K562 (cell line): ENCODE measurements around the gene KISS1. TPM values are rescaled to one million over a fixed set of nuclear protein-coding genes. Genes with fewer than 3 reads are reported as not detected.

ENCODE experiments used
- BRD9 ChIP-seq: fragments of 450-650 bp; IDR thresholded peaks from 2 replicates; pipeline ENCODE4 v1.6.1; 2018; ENCODE audit warnings: low read depth; ENCODE audit not compliant: partially characterized antibody
- CBFA2T3 ChIP-seq: fragments of 450-650 bp; IDR thresholded peaks from 2 replicates; pipeline ENCODE4 v1.6.1; 2017
- CBFB ChIP-seq: sonication (generic); formaldehyde crosslinking; IDR thresholded peaks from 2 replicates; pipeline ENCODE4 v1.4.0; 2020; ENCODE audit warnings: mild to moderate bottlenecking, missing genetic modification reagents
- COPS2 ChIP-seq: fragments of 450-650 bp; conservative IDR thresholded peaks from 2 replicates; pipeline ENCODE4 v1.6.1; 2016; ENCODE audit warnings: mild to moderate bottlenecking, moderate library complexity
- CREBBP ChIP-seq: IDR thresholded peaks from one replicate; pipeline ENCODE4 v1.6.1; 2012; ENCODE audit warnings: low read depth, mild to moderate bottlenecking, control low read depth, inconsistent platforms, low read length
- DMBX1 ChIP-seq: fragments of 250-450 bp; sonication (Bioruptor Pico); IDR thresholded peaks from 2 replicates; pipeline ENCODE4 v1.8.0; 2022; ENCODE audit warnings: inconsistent platforms, mild to moderate bottlenecking, moderate library complexity, borderline replicate concordance
- FIP1L1 ChIP-seq: fragments of 200-400 bp; formaldehyde crosslinking; IDR thresholded peaks from 2 replicates; pipeline ENCODE4 v1.6.1; 2018; ENCODE audit warnings: mild to moderate bottlenecking, low read depth, low read length; ENCODE audit not compliant: poor library complexity, severe bottlenecking
- FOXM1 ChIP-seq, 2 experiments: fragments of 450-650 bp in 1 of 2; sonication (generic) in 1 of 2; formaldehyde crosslinking in 1 of 2; IDR thresholded peaks; 2 replicates each; pipeline versions ENCODE4 v1.6.1 to v1.9.0; 2017 to 2022; ENCODE audit warnings: low read depth in 2 of 2, mild to moderate bottlenecking in 2 of 2, missing genetic modification reagents in 1 of 2, moderate library complexity in 1 of 2
- GABPA ChIP-seq: fragments of 200-800 bp; sonication (Bioruptor generic); conservative IDR thresholded peaks from 2 replicates; pipeline ENCODE4 v1.6.1; 2016; ENCODE audit warnings: low read depth, missing genetic modification characterization, missing compliant biosample characterization
- HIVEP1 ChIP-seq: fragments of 250-450 bp; sonication (Bioruptor Pico); IDR thresholded peaks from 2 replicates; pipeline ENCODE4 v1.4.0; 2020; ENCODE audit warnings: mild to moderate bottlenecking
- HMG20A ChIP-seq: fragments of 450-650 bp; formaldehyde crosslinking; conservative IDR thresholded peaks from 2 replicates; pipeline ENCODE4 v1.4.0; 2020; ENCODE audit warnings: mild to moderate bottlenecking, mixed read lengths
- HOXB6 ChIP-seq: fragments of 250-450 bp; sonication (Bioruptor Pico); IDR thresholded peaks from 2 replicates; pipeline ENCODE4 v1.5.1; 2022; ENCODE audit warnings: mild to moderate bottlenecking, borderline replicate concordance
- IFI16 ChIP-seq: fragments of 250-450 bp; sonication (Bioruptor Pico); IDR thresholded peaks from 2 replicates; pipeline ENCODE4 v2.1.2; 2022; ENCODE audit warnings: mild to moderate bottlenecking, inconsistent platforms
- MCM7 ChIP-seq, 2 experiments: fragments of 450-650 bp; IDR thresholded peaks; 2 replicates each; pipeline ENCODE4 v1.6.1; 2016 to 2018
- MECOM ChIP-seq: fragments of 250-450 bp; sonication (Bioruptor Pico); IDR thresholded peaks from 2 replicates; pipeline ENCODE4 v1.8.0; 2022; ENCODE audit warnings: inconsistent platforms
- MTA1 ChIP-seq: fragments of 450-650 bp; IDR thresholded peaks from 2 replicates; pipeline ENCODE4 v1.6.1; 2017; ENCODE audit warnings: borderline replicate concordance
- MTA2 ChIP-seq: fragments of 450-650 bp; IDR thresholded peaks from 2 replicates; pipeline ENCODE4 v1.6.1; 2016; ENCODE audit warnings: low read depth
- NBN ChIP-seq: fragments of 450-650 bp; IDR thresholded peaks from 2 replicates; pipeline ENCODE4 v1.6.1; 2016; ENCODE audit warnings: low read depth, mild to moderate bottlenecking
- NFYB ChIP-seq: IDR thresholded peaks from 2 replicates; pipeline ENCODE4 v1.6.1; 2011; ENCODE audit warnings: mild to moderate bottlenecking, moderate library complexity; ENCODE audit not compliant: insufficient read length; ENCODE audit errors: extremely low read depth
- PHF8 ChIP-seq: fragments of 200-600 bp; sonication (generic); IDR thresholded peaks from 2 replicates; pipeline ENCODE4 v1.6.1; 2012; ENCODE audit warnings: mixed run types, mild to moderate bottlenecking, inconsistent platforms, low read length, moderate library complexity, borderline replicate concordance
- RFX5 ChIP-seq: IDR thresholded peaks from 2 replicates; pipeline ENCODE4 v1.6.1; 2011; ENCODE audit warnings: low read depth, mild to moderate bottlenecking, improper control_type of control experiment, low read length
- RFX7 ChIP-seq: fragments of 250-450 bp; sonication (Bioruptor Pico); IDR thresholded peaks from 2 replicates; pipeline ENCODE4 v1.5.1; 2021; ENCODE audit warnings: mild to moderate bottlenecking
- SIRT6 ChIP-seq: IDR thresholded peaks from one replicate; pipeline ENCODE4 v1.6.1; 2012; ENCODE audit warnings: low read depth, mild to moderate bottlenecking, control low read depth, inconsistent platforms, low read length, moderate library complexity
- SLC30A9 ChIP-seq: fragments of 250-450 bp; sonication (Bioruptor Pico); IDR thresholded peaks from 2 replicates; pipeline ENCODE4 v1.8.0; 2022; ENCODE audit warnings: mild to moderate bottlenecking, moderate library complexity
- SMARCB1 ChIP-seq: IDR thresholded peaks from 2 replicates; pipeline ENCODE4 v1.6.1; 2011; ENCODE audit warnings: improper control_type of control experiment, low read depth; ENCODE audit not compliant: insufficient read length
- SRF ChIP-seq, 2 experiments: fragments of 250-450, 450-650 bp in 1 of 2; sonication (Bioruptor Pico) in 1 of 2; sonication (generic) in 1 of 2; formaldehyde crosslinking; IDR thresholded peaks; 2 replicates each; pipeline versions ENCODE4 v1.5.0 to v1.5.1; 2020 to 2022; ENCODE audit warnings: mild to moderate bottlenecking in 1 of 2, missing genetic modification reagents in 1 of 2
- STAG1 ChIP-seq: sonication (generic); formaldehyde crosslinking; IDR thresholded peaks from 2 replicates; pipeline ENCODE4 v1.5.0; 2020; ENCODE audit warnings: missing genetic modification reagents, borderline replicate concordance
- TAL1 ChIP-seq: fragments of 450-650 bp; IDR thresholded peaks from 2 replicates; pipeline ENCODE4 v1.6.1; 2016; ENCODE audit warnings: mild to moderate bottlenecking
- TRIM24 ChIP-seq, 2 experiments: fragments of 450-650 bp; IDR thresholded peaks; 2 replicates each; pipeline ENCODE4 v1.6.1; 2016
- U2AF2 ChIP-seq: fragments of 200-400 bp; formaldehyde crosslinking; optimal IDR thresholded peaks from 2 replicates; pipeline ENCODE3; 2017; ENCODE audit warnings: low read depth, mild to moderate bottlenecking, low read length
- ZNF436 ChIP-seq: fragments of 250-450, 450-650 bp; sonication (Bioruptor Pico); formaldehyde crosslinking; IDR thresholded peaks from 2 replicates; pipeline ENCODE4 v1.7.0; 2020; ENCODE audit warnings: mild to moderate bottlenecking
- ZNF561 ChIP-seq: fragments of 450-650 bp; formaldehyde crosslinking; conservative IDR thresholded peaks from 2 replicates; pipeline ENCODE4 v1.4.0; 2020; ENCODE audit warnings: mild to moderate bottlenecking, moderate library complexity
- polyA plus RNA-seq, 8 experiments: library from polyadenylated mRNA; depleted of rRNA in 4 of 8; stranded (reverse) in 5 of 8; unstranded in 3 of 8; fragments of >200 nt; fragmentation: Nextera tagmentation in 2 of 8; fragmentation: Illumina TruSeq in 1 of 8; extraction: Ambion mirVana in 2 of 8; extraction: Trizol in 1 of 8; gene quantifications; 2 replicates each; pipeline versions ENCODE4 v1.2.1 to v1.2.3, GENCODE V29; 2011 to 2014; ENCODE audit warnings: inconsistent platforms in 1 of 8, missing spikeins in 1 of 8
- total RNA-seq, 7 experiments: library from RNA; depleted of rRNA in 6 of 7; stranded (reverse); fragments of >200 nt in 6 of 7; fragmentation: Illumina TruSeq in 2 of 7; extraction: Trizol in 2 of 7; gene quantifications; 2 replicates each; pipeline versions ENCODE4 v1.2.1 to v1.2.3, GENCODE V29; 2011 to 2021; ENCODE audit warnings: low replicate concordance in 1 of 7
- TF ChIP-seq, protein P1 (sequence below): IDR thresholded peaks from 2 replicates; pipeline ENCODE4 v1.6.1; 2011; ENCODE audit warnings: borderline replicate concordance, low read depth, mild to moderate bottlenecking, moderate library complexity, low read length; ENCODE audit not compliant: insufficient read depth, poor library complexity, severe bottlenecking

The KISS1 gene
- total and polyA plus RNA-seq, 9 of the 15 experiments (the other 6 are each of a cell fraction or from before 2014, with no cell fraction given): 0.31 TPM; not detected in 8

DNA sequence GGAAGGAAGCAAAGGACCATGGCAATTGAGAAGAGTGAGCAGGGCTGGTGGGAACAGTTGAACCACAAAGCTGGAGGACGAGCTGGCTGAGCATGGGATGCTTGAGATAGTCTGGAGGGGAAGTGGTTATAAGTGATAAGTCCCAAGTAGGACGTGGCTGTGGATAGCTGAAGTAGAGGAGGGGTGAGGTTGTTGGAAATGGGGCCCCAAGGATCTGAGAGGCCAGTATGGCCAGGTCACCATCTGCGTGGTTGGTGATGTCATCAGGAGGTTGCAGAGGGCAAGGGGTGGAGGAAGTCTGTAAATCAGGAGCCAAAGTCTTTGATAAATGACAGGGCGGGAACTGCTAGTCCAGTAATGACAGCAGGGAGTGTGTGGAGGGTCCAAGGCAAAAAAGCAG is 19.2 kb downstream of the KISS1 start (continued):
- TF ChIP-seq, protein P1, sequence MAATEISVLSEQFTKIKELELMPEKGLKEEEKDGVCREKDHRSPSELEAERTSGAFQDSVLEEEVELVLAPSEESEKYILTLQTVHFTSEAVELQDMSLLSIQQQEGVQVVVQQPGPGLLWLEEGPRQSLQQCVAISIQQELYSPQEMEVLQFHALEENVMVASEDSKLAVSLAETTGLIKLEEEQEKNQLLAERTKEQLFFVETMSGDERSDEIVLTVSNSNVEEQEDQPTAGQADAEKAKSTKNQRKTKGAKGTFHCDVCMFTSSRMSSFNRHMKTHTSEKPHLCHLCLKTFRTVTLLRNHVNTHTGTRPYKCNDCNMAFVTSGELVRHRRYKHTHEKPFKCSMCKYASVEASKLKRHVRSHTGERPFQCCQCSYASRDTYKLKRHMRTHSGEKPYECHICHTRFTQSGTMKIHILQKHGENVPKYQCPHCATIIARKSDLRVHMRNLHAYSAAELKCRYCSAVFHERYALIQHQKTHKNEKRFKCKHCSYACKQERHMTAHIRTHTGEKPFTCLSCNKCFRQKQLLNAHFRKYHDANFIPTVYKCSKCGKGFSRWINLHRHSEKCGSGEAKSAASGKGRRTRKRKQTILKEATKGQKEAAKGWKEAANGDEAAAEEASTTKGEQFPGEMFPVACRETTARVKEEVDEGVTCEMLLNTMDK: no peak
- TF ChIP-seq SMARCB1: no peak
- no peak for TF ChIP-seq U2AF2
- peak; percentile 28; the same call in 1 of the 2 replicates for TF ChIP-seq DMBX1 (CRISPR knock-in tag)
- no peak for TF ChIP-seq SLC30A9
- no peak for TF ChIP-seq ZNF436 (CRISPR knock-in tag)
- TF ChIP-seq NBN: no peak
- TF ChIP-seq GABPA (tag): peak; percentile 57
- peak; percentile 83 for TF ChIP-seq TAL1
- peak; percentile 94 for TF ChIP-seq CBFA2T3
- TF ChIP-seq SIRT6: no peak
- no peak for TF ChIP-seq HMG20A (CRISPR knock-in tag)
- TF ChIP-seq HIVEP1: no peak
- TF ChIP-seq BRD9: peak; percentile 43
- no peak for TF ChIP-seq IFI16 (CRISPR knock-in tag)
- no peak for TF ChIP-seq COPS2
- no peak for TF ChIP-seq CREBBP
- peak; percentile 58 for TF ChIP-seq MTA2
- no peak for TF ChIP-seq RFX5
- TF ChIP-seq MTA1: peak; percentile 76
- no peak for TF ChIP-seq MCM7 (IDR thresholded peaks at IDR 0.05)
- peak; percentile 66; the same call in 1 of the 2 replicates for TF ChIP-seq CBFB (CRISPR knock-in tag)
- TF ChIP-seq NFYB: no peak
- TF ChIP-seq FOXM1 (IDR thresholded peaks at IDR 0.05; ENCODE audit: low read depth): no peak
- no peak for TF ChIP-seq FOXM1 (CRISPR knock-in tag; IDR thresholded peaks at IDR 0.05; ENCODE audit: low read depth)
- TF ChIP-seq HOXB6 (CRISPR knock-in tag): no peak
- TF ChIP-seq RFX7: no peak
- no peak for TF ChIP-seq STAG1
- no peak for TF ChIP-seq SRF (CRISPR knock-in tag; IDR thresholded peaks at IDR 0.05)
- no peak for TF ChIP-seq MECOM (CRISPR knock-in tag)
- no peak for TF ChIP-seq FIP1L1
- peak; percentile 76 to 87 for TF ChIP-seq TRIM24 (IDR thresholded peaks at IDR 0.05)
- TF ChIP-seq PHF8: no peak
- no peak for TF ChIP-seq ZNF561 (CRISPR knock-in tag)
